GM19467 (cell line): ENCODE results near the gene OSBPL9.
"Not testable (repeated sequence)": the region's sequence is repeated elsewhere in the genome, so short reads cannot be mapped to it uniquely, and the experiment has no call there.

Experiments used
- ATAC-seq: cut with Tn5 transposase; IDR thresholded peaks from one replicate; pipeline ENCODE4 v1.9.1; 2021; ENCODE audit warnings: mild to moderate bottlenecking, moderate library complexity; ENCODE audit not compliant: unreplicated experiment

Gene OSBPL9

GRCh38 chr1:51733426-51733774 is 116.5 kb downstream of the OSBPL9 start:
- not testable (repeated sequence) for ATAC-seq

GRCh38 chr1:51733793-51734522 is 117.1 kb downstream of the OSBPL9 start:
- no peak for ATAC-seq

GRCh38 chr1:51734896-51735745 is 118.2 kb downstream of the OSBPL9 start:
- no peak for ATAC-seq

DNA sequence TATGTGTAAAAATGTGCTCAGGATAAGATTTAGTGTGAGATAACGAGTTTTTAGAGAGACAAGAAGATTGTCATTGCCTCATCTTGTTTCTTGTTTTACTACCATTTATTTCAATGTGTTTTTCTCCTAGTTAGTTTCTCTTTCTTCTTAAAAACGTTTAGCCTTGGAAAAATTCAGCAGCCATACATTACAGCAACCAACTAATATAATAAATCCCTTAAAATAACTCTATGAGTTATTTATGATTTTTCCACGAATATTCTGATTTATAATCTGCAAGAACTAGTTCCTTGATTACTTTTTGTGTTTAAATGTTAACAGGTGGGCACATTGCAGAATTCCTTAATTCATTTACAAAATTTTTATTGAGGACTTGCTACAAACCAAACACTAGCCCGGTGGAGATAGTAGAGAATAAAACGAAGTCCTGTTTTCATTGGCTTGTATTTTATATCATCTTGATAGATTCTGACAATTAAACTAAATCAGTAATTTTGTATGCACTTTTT is 118.9 kb downstream of the OSBPL9 start:
- ATAC-seq, result no peak

GRCh38 chr1:51736702-51737101 is 119.8 kb downstream of the OSBPL9 start:
- no peak for ATAC-seq

DNA sequence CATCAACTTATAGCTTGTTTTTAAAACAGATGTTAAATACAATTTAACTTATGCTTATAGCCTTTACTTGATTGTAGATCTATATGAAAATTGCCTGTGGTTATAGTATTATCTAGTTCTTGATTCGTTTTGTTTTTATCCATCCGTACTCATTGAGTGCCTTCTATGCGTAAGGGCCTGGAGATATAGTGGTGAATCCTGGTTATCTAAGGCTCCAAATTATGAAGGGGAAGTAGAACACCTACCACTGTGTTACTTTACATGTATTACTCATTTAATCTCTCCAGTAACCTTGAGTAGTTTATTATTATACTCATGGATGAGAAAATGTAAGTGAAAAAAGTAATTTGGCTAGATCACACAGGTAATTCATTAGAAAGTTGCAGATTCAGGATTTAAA is 121.8 kb downstream of the OSBPL9 start:
- no peak for ATAC-seq

- ATAC-seq, result no peak
These were observed 123.8 kb downstream of the OSBPL9 start for GRCh38 chr1:51740652-51741051.

GRCh38 chr1:51741121-51741681 is 124.3 kb downstream of the OSBPL9 start:
- ATAC-seq, result no peak

DNA sequence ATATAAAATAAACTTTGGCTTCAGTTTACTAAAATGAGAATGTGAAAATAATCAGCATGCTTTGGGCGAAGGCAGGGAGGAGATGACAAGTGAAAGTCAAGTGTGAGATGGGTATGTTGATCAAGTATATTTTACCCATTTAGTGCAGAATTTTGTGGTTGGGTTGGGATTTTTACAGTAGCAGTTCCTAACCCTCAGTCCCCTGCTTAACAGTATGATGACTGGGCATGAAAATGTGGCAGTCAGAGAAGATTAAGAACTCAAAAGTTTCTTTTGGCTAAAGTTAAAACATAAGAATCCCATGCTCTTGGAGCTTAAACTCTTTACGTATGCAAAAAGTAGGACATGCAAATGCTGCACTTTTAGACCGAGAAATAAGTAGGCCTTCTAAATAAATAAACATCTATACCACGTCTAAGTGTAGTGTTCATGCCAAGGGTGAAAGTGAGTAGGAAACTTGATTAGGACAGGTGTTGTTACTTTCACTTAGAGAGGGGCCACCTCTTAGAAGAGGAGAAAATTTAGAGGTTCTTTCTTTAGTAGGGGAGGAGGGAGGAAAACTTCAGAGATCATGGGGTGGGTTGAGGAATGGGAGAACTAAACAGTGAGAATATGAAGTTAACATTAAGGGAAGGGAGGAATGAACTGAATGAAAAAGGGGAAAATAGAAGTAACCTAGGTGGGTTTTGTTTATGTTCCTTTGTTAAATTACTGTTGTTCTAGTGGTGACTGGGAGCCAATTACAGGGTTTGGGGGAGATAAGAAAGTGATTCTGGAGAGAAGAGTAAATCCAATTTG is 127.8 kb downstream of the OSBPL9 start:
- no peak for ATAC-seq

GRCh38 chr1:51745304-51745570 is 128.3 kb downstream of the OSBPL9 start:
- no peak for ATAC-seq

GRCh38 chr1:51749151-51749550 is 132.3 kb downstream of the OSBPL9 start:
- no peak for ATAC-seq

- no peak for ATAC-seq
These were observed 133.3 kb downstream of the OSBPL9 start for GRCh38 chr1:51750218-51750617.

- ATAC-seq, result no peak
These were observed 133.8 kb downstream of the OSBPL9 start for GRCh38 chr1:51750729-51751128.

GRCh38 chr1:51752073-51752948 is 135.4 kb downstream of the OSBPL9 start:
- no peak for ATAC-seq

GRCh38 chr1:51753969-51754368 is 137.1 kb downstream of the OSBPL9 start:
- no peak for ATAC-seq

DNA sequence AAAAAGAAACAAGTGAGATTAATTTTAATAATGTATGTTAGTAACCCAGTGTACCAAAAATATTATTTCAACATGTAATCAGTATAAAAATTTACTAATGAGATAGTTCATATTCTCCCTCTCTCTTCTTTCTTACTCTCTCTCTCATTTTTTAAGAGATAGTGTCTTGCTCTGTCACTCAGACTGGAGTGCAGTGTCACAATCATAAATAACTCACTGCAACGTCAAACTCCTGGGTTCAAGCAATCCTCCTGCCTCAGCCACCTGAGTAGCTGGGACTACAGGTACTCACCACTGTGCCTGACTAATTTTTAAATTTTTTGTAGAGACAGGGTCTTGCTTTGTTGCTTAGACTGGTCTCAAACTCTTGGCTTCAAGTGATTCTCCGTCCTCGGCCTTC is 137.8 kb downstream of the OSBPL9 start:
- no peak for ATAC-seq

GRCh38 chr1:51755437-51755836 is 138.5 kb downstream of the OSBPL9 start:
- no peak for ATAC-seq

GRCh38 chr1:51756290-51756689 is 139.4 kb downstream of the OSBPL9 start:
- ATAC-seq, result no peak

DNA sequence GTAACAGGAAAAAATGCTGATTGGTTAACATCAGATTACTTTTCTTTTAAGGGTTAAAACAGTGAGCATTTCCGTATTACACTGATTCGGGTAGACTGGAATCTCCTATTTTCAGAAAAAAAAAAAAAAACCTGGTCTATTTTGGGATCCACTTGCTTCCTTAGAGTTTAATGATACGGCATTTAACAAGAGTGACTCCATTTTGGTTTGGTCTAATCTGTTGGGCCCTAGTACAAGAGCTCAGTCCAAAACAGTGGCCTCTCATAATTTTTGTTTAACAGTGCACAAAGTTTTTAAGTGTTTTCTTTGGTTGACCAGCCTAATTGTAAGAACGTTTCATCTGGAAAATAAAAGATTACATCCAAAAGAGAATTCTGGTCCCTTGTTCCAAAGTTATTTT is 141.4 kb downstream of the OSBPL9 start:
- no peak for ATAC-seq

DNA sequence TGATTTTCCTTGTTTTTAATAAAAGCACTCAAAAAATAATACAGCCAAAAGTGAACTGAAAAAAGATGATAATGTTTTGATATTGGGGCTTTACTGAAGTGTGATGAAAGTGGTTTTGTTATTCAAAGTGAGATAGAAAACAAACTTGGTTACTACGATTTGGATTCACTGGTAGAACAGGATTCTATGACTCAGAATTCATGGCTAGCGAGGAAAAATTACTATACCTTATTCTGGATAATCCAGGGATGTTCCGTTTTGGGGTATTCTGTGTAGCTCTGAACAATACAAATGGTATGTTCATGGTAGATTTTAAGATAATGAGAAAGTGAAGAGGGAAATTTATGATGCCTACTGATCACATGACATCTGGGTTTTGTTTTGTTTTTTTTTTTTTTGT is 144.0 kb downstream of the OSBPL9 start:
- ATAC-seq, result no peak
